Neural progenitor cell (in vitro differentiated cells): ENCODE results near the gene OR6C6. TPM values are rescaled to one million over a fixed set of nuclear protein-coding genes. Genes with fewer than 3 reads are reported as not detected.

Experiments
- DNase-seq: peaks from one replicate; pipeline ENCODE4 v3.0.0-alpha.2; 2016; ENCODE audit warnings: low spot score
- H2AFZ ChIP-seq: fragments of 200-600 bp; sonication (generic); replicated peaks from 2 replicates; pipeline ENCODE4 v1.6.1; 2016; ENCODE audit warnings: antibody characterized with exemption
- H3F3A ChIP-seq: fragments of 200-600 bp; sonication (generic); 2 replicates; pipeline ENCODE4 v1.6.1; 2016; ENCODE audit warnings: antibody characterized with exemption, low read depth
- H3K27ac ChIP-seq: fragments of 200-600 bp; sonication (generic); 2 replicates; pipeline ENCODE4 v1.5.1; 2016; ENCODE audit warnings: mild to moderate bottlenecking
- H3K27me3 ChIP-seq: fragments of 200-600 bp; sonication (generic); 2 replicates; pipeline ENCODE4 v1.6.1; 2016; ENCODE audit warnings: mild to moderate bottlenecking, moderate library complexity
- H3K36me3 ChIP-seq: fragments of 200-600 bp; sonication (generic); 2 replicates; pipeline ENCODE4 v1.5.1; 2016
- H3K4me1 ChIP-seq: fragments of 200-600 bp; sonication (generic); 2 replicates; pipeline ENCODE4 v1.6.1; 2016; ENCODE audit warnings: mixed run types
- H3K4me2 ChIP-seq: fragments of 200-600 bp; sonication (generic); 2 replicates; pipeline ENCODE4 v1.6.1; 2016
- H3K4me3 ChIP-seq: fragments of 200-600 bp; sonication (generic); 2 replicates; pipeline ENCODE4 v1.5.1; 2016
- H3K79me2 ChIP-seq: fragments of 200-600 bp; sonication (generic); 2 replicates; pipeline ENCODE4 v1.6.1; 2016; ENCODE audit warnings: low read depth
- H3K9ac ChIP-seq: fragments of 200-600 bp; sonication (generic); 2 replicates; pipeline ENCODE4 v1.6.1; 2016
- H3K9me3 ChIP-seq: fragments of 200-600 bp; sonication (generic); 2 replicates; pipeline ENCODE4 v1.5.1; 2016; ENCODE audit warnings: low read depth
- H4K20me1 ChIP-seq: fragments of 200-600 bp; sonication (generic); 2 replicates; pipeline ENCODE4 v1.6.1; 2016; ENCODE audit warnings: low read depth
- H3K27ac Mint-ChIP-seq: 3 replicates; pipeline ENCODE4 v1.8.0; 2021; ENCODE audit warnings: mixed read lengths
- H3K27me3 Mint-ChIP-seq: 2 replicates; pipeline ENCODE4 v1.8.0; 2022; ENCODE audit warnings: low read depth, mild to moderate bottlenecking, inconsistent platforms, moderate library complexity, mixed read lengths; ENCODE audit not compliant: insufficient read depth
- H3K36me3 Mint-ChIP-seq: 3 replicates; pipeline ENCODE4 v1.8.0; 2021; ENCODE audit warnings: mixed read lengths
- H3K4me1 Mint-ChIP-seq: 3 replicates; pipeline ENCODE4 v1.8.0; 2021; ENCODE audit warnings: mixed read lengths
- H3K4me3 Mint-ChIP-seq: 3 replicates; pipeline ENCODE4 v1.8.0; 2021; ENCODE audit warnings: mild to moderate bottlenecking, moderate library complexity, mixed read lengths
- H3K9me3 Mint-ChIP-seq: 3 replicates; pipeline ENCODE4 v1.8.0; 2020; ENCODE audit warnings: mixed read lengths
- EZH2 ChIP-seq: fragments of 200-600 bp; sonication (generic); IDR thresholded peaks from 2 replicates; pipeline ENCODE4 v1.6.1; 2017; ENCODE audit warnings: antibody characterized with exemption, mild to moderate bottlenecking, moderate library complexity
- EZH2phosphoT487 ChIP-seq: fragments of 200-600 bp; sonication (generic); IDR thresholded peaks from 2 replicates; pipeline ENCODE4 v1.6.1; 2017; ENCODE audit warnings: antibody characterized with exemption
- total RNA-seq: library from RNA; depleted of rRNA; stranded (reverse); fragments of >200 nt; gene quantifications from 2 replicates; pipeline ENCODE4 v1.2.3, GENCODE V29; 2015; ENCODE audit warnings: low replicate concordance
- TF ChIP-seq, protein P1 (sequence below): fragments of 200-600 bp; sonication (generic); IDR thresholded peaks from 2 replicates; pipeline ENCODE4 v1.5.1; 2017; ENCODE audit warnings: antibody characterized with exemption, mild to moderate bottlenecking

OR6C6 gene
- total RNA-seq, 1 donor from 2014 or later: not detected

GRCh38 chr12:55246159-55246558, 50.2 kb downstream of the OR6C6 start:
- Histone ChIP-seq H3K9ac (no peak overlapping the region), H3F3A (no peaks in the 10 kb centered on the region), H3K9me3 (no peaks in the 10 kb centered on the region), H3K36me3 (no peaks in the 10 kb centered on the region), H3K4me3 (no peak overlapping the region), H3K79me2 (no peaks in the 10 kb centered on the region), H3K4me1 (no peaks in the 10 kb centered on the region), H3K27ac (no peak overlapping the region), H4K20me1 (no peaks in the 10 kb centered on the region), H3K4me2 (no peak overlapping the region), H2AFZ (no peak overlapping the region), H3K27me3 (no peaks in the 10 kb centered on the region)
- H3K4me1 Mint-ChIP-seq: peaks cover 6% of the 10 kb centered on the region
- no peak for DNase-seq
- no peak overlapping the region for H3K4me3 Mint-ChIP-seq
- TF ChIP-seq EZH2: no peak
- TF ChIP-seq EZH2phosphoT487: no peak
- TF ChIP-seq, protein P1, sequence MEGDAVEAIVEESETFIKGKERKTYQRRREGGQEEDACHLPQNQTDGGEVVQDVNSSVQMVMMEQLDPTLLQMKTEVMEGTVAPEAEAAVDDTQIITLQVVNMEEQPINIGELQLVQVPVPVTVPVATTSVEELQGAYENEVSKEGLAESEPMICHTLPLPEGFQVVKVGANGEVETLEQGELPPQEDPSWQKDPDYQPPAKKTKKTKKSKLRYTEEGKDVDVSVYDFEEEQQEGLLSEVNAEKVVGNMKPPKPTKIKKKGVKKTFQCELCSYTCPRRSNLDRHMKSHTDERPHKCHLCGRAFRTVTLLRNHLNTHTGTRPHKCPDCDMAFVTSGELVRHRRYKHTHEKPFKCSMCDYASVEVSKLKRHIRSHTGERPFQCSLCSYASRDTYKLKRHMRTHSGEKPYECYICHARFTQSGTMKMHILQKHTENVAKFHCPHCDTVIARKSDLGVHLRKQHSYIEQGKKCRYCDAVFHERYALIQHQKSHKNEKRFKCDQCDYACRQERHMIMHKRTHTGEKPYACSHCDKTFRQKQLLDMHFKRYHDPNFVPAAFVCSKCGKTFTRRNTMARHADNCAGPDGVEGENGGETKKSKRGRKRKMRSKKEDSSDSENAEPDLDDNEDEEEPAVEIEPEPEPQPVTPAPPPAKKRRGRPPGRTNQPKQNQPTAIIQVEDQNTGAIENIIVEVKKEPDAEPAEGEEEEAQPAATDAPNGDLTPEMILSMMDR: no peak
- peaks cover 2% of the 10 kb centered on the region for H3K27me3 Mint-ChIP-seq
- no peaks in the 10 kb centered on the region for H3K36me3 Mint-ChIP-seq
- H3K27ac Mint-ChIP-seq: no peak overlapping the region
- H3K9me3 Mint-ChIP-seq: peaks cover 3% of the 10 kb centered on the region

GRCh38 chr12:55244309-55244708, 52.1 kb downstream of the OR6C6 start, which contains the start of gene OR6C74:
OR6C74 (plus strand) TSS chr12:55244609; CDS start chr12:55247288, 2,679 bp downstream.
- H3K27ac ChIP-seq: no peak within 1 kb of the TSS
- no peaks in the 10 kb centered on the region for H3K79me2 ChIP-seq
- no peak within 1 kb of the TSS for H3K9ac ChIP-seq
- H3F3A ChIP-seq: no peaks in the 10 kb centered on the region
- H3K4me1 Mint-ChIP-seq: peaks cover 6% of the 10 kb centered on the region
- no peak within 1 kb of the TSS for H3K4me2 ChIP-seq
- peaks cover 3% of the 10 kb centered on the region for H3K9me3 Mint-ChIP-seq
- DNase-seq: no peak
- TF ChIP-seq EZH2phosphoT487 (no peak), EZH2 (no peak)
- TF ChIP-seq, protein P1: no peak
- H3K27me3 ChIP-seq: no peaks in the 10 kb centered on the region
- no peak within 1 kb of the TSS for H3K27ac Mint-ChIP-seq
- H2AFZ ChIP-seq: no peak within 1 kb of the TSS
- H3K36me3 Mint-ChIP-seq: no peaks in the 10 kb centered on the region
- H3K4me3 Mint-ChIP-seq: no peak within 1 kb of the TSS
- no peaks in the 10 kb centered on the region for H3K36me3 ChIP-seq
- H3K4me1 ChIP-seq: no peaks in the 10 kb centered on the region
- no peak within 1 kb of the TSS for H3K4me3 ChIP-seq
- no peaks in the 10 kb centered on the region for H4K20me1 ChIP-seq
- H3K9me3 ChIP-seq: no peaks in the 10 kb centered on the region
- peaks cover 2% of the 10 kb centered on the region for H3K27me3 Mint-ChIP-seq

Other genes starting within 250 kb of the OR6C6 start
- gene OR9K2, start 170.2 kb downstream of the OR6C6 start, total RNA-seq: not detected in 2 replicates
- gene OR10A7, start 75.5 kb downstream of the OR6C6 start, total RNA-seq: not detected in 2 replicates
- not detected in 2 replicates for gene OR6C74, start 52.0 kb downstream of the OR6C6 start, total RNA-seq
- gene OR6C1, start 17.8 kb upstream of the OR6C6 start, total RNA-seq: not detected in 2 replicates
- not detected in 2 replicates for gene OR6C3, start 34.2 kb upstream of the OR6C6 start, total RNA-seq
- not detected in 2 replicates for gene OR6C75, start 66.4 kb upstream of the OR6C6 start, total RNA-seq
- not detected in 2 replicates for gene OR6C65, start 104.0 kb upstream of the OR6C6 start, total RNA-seq
- gene OR6C76, start 129.7 kb upstream of the OR6C6 start, total RNA-seq: not detected in 2 replicates
- gene OR6C2, start 147.5 kb upstream of the OR6C6 start, total RNA-seq: not detected in 2 replicates
- gene OR6C70, start 173.6 kb upstream of the OR6C6 start, total RNA-seq: not detected in 2 replicates
- gene OR6C68, start 195.8 kb upstream of the OR6C6 start, total RNA-seq: not detected in 2 replicates